Smooth muscle cell (in vitro differentiated cells): Measurements from ENCODE around the gene GCFC2. TPM values are rescaled to one million over a fixed set of nuclear protein-coding genes. Genes with fewer than 3 reads are reported as not detected.
"Not testable (repeated sequence)": the region's sequence is repeated elsewhere in the genome, so short reads cannot be mapped to it uniquely, and the experiment has no call there.

Experiments used
- DNase-seq: peaks from one replicate; lab custom pipeline; 2025; ENCODE audit not compliant: unreplicated experiment; lab: John Stamatoyannopoulos, UW
- H2AFZ ChIP-seq: fragments of 200-600 bp; sonication (generic); 2 replicates; pipeline ENCODE4 v1.6.0; 2016; ENCODE audit warnings: antibody characterized with exemption, low read depth, mild to moderate bottlenecking
- H3F3A ChIP-seq: fragments of 200-600 bp; sonication (generic); 2 replicates; pipeline ENCODE4 v1.6.0; 2017; ENCODE audit warnings: antibody characterized with exemption, low read depth
- H3K27ac ChIP-seq: fragments of 200-600 bp; sonication (generic); 2 replicates; pipeline ENCODE4 v1.5.1; 2016; ENCODE audit warnings: low read depth, mild to moderate bottlenecking
- H3K27me3 ChIP-seq: fragments of 200-600 bp; sonication (generic); 2 replicates; pipeline ENCODE4 v1.6.1; 2016; ENCODE audit warnings: low read depth, mild to moderate bottlenecking
- H3K36me3 ChIP-seq: fragments of 200-600 bp; sonication (generic); 2 replicates; pipeline ENCODE4 v1.5.1; 2016; ENCODE audit warnings: low read depth
- H3K4me1 ChIP-seq: fragments of 200-600 bp; sonication (generic); 2 replicates; pipeline ENCODE4 v1.5.1; 2016; ENCODE audit warnings: low read depth
- H3K4me2 ChIP-seq: fragments of 200-600 bp; sonication (generic); 2 replicates; pipeline ENCODE4 v1.6.0; 2016; ENCODE audit warnings: mild to moderate bottlenecking
- H3K4me3 ChIP-seq: fragments of 200-600 bp; sonication (generic); 2 replicates; pipeline ENCODE4 v1.5.1; 2016; ENCODE audit warnings: mild to moderate bottlenecking
- H3K79me2 ChIP-seq: fragments of 200-600 bp; sonication (generic); 2 replicates; pipeline ENCODE4 v1.6.0; 2016; ENCODE audit warnings: low read depth, mild to moderate bottlenecking
- H3K9ac ChIP-seq: fragments of 200-600 bp; sonication (generic); 2 replicates; pipeline ENCODE4 v1.6.0; 2016; ENCODE audit warnings: low read depth
- H3K9me3 ChIP-seq: fragments of 200-600 bp; sonication (generic); replicated peaks from 2 replicates; pipeline ENCODE4 v1.5.1; 2016; ENCODE audit warnings: low read depth
- H4K20me1 ChIP-seq: fragments of 200-600 bp; sonication (generic); 2 replicates; pipeline ENCODE4 v1.6.0; 2016; ENCODE audit warnings: low read depth
- WGBS: methylation state at CpG from one replicate; pipeline ENCODE4 v1.1.7; 2016; ENCODE audit warnings: low lambda C conversion rate; 5-methylcytosine and 5-hydroxymethylcytosine counted together
- polyA plus RNA-seq: library from polyadenylated mRNA; unstranded; fragments of >200 nt; fragmentation: Nextera tagmentation; extraction: Ambion mirVana; gene quantifications from 2 replicates; pipeline ENCODE4 v1.2.1, GENCODE V29; 2016
- total RNA-seq: library from RNA; depleted of rRNA; stranded (reverse); fragments of >200 nt; gene quantifications from 2 replicates; pipeline ENCODE4 v1.2.3, GENCODE V29; 2014
- TF ChIP-seq, protein P1 (sequence below): fragments of 200-600 bp; sonication (generic); IDR thresholded peaks from 2 replicates; pipeline ENCODE4 v1.5.1; 2017; ENCODE audit warnings: borderline replicate concordance, mild to moderate bottlenecking, antibody characterized with exemption; ENCODE audit not compliant: insufficient read depth, poor library complexity, severe bottlenecking

The GCFC2 gene
- total and polyA plus RNA-seq, 2 experiments from 2014 or later: 5.7 to 11.5 TPM

DNA sequence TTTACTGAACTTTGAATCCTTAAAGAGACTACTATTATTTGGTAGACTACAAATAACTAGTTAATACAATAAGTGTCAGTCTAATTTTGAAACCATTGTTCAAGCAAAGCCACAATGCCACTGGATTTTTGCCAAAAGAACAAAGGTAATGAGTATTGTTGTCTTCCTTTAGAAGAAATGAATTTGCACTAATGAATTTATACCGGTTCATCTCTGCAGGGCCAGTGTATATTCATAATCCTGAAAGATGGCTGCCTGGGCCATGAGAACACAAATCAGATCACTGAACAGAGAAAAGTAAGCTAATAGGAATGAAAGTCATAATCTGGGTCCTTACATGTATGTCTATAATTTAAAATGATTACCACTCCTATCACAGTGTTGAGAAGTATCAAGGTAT lies 31.2 kb downstream of the GCFC2 start:
- H4K20me1 ChIP-seq: no peaks in the 10 kb centered on the region
- no peaks in the 10 kb centered on the region for H3K9me3 ChIP-seq
- no peaks in the 10 kb centered on the region for H3K4me1 ChIP-seq
- H3K36me3 ChIP-seq: no peaks in the 10 kb centered on the region
- H3F3A ChIP-seq: no peaks in the 10 kb centered on the region
- no peak overlapping the region for H3K9ac ChIP-seq
- H2AFZ ChIP-seq: no peak overlapping the region
- H3K4me2 ChIP-seq: no peak overlapping the region
- H3K27me3 ChIP-seq: no peaks in the 10 kb centered on the region
- 100% methylated on average over 1 of the region's 1 CpG for WGBS
- TF ChIP-seq, protein P1, sequence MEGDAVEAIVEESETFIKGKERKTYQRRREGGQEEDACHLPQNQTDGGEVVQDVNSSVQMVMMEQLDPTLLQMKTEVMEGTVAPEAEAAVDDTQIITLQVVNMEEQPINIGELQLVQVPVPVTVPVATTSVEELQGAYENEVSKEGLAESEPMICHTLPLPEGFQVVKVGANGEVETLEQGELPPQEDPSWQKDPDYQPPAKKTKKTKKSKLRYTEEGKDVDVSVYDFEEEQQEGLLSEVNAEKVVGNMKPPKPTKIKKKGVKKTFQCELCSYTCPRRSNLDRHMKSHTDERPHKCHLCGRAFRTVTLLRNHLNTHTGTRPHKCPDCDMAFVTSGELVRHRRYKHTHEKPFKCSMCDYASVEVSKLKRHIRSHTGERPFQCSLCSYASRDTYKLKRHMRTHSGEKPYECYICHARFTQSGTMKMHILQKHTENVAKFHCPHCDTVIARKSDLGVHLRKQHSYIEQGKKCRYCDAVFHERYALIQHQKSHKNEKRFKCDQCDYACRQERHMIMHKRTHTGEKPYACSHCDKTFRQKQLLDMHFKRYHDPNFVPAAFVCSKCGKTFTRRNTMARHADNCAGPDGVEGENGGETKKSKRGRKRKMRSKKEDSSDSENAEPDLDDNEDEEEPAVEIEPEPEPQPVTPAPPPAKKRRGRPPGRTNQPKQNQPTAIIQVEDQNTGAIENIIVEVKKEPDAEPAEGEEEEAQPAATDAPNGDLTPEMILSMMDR: no peak
- DNase-seq: no peak
- H3K79me2 ChIP-seq: no peaks in the 10 kb centered on the region
- no peak overlapping the region for H3K4me3 ChIP-seq
- H3K27ac ChIP-seq: no peak overlapping the region

DNA sequence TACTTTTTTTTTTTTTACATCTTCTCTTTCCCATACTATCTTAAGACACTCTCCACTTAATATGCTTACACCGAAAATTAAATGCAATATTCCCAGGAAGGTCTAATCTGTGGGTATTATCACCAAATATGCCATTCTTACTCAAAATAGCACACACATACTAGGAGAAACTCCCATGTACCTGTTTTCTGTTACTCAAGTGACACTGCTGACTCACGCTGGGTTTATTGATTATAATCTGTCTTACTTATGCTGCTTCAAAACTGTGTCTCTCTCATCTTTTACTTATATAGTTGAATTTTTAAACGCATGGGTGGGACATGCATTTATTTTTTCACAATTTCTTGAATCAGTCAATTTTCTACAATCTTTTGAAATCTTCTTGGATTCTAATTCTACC lies 34.3 kb downstream of the GCFC2 start:
- DNase-seq: no peak
- no peaks in the 10 kb centered on the region for H3K27me3 ChIP-seq
- peaks cover 2% of the 10 kb centered on the region for H3K36me3 ChIP-seq
- no peak overlapping the region for H3K9ac ChIP-seq
- no peak overlapping the region for H2AFZ ChIP-seq
- TF ChIP-seq, protein P1: no peak
- no peaks in the 10 kb centered on the region for H4K20me1 ChIP-seq
- 83% methylated on average over 3 of the region's 3 CpGs for WGBS
- no peaks in the 10 kb centered on the region for H3K4me1 ChIP-seq
- no peak overlapping the region for H3K4me2 ChIP-seq
- no peaks in the 10 kb centered on the region for H3K79me2 ChIP-seq
- H3F3A ChIP-seq: no peaks in the 10 kb centered on the region
- no peak overlapping the region for H3K4me3 ChIP-seq
- H3K9me3 ChIP-seq: no peaks in the 10 kb centered on the region
- H3K27ac ChIP-seq: no peak overlapping the region

DNA sequence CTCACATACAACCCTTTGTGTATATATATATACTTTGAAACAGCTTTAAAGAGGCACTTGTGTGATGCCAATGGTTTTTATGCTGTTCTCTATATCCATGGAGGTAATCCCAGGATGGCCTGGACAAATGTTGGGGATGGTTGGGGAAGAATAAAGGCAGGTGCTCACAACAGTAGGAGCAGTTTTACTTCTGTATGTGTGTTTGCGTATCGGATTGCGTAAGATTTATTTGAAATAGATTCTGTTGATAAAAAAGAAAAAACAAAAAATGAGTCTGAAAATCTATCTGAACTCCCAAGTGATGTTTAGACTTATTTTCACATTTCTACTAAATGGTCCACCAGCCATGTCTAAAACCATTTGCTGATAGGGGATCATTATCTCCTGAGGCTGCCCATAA lies 34.8 kb downstream of the GCFC2 start:
- TF ChIP-seq, protein P1: no peak
- H3K9me3 ChIP-seq: no peaks in the 10 kb centered on the region
- H3K9ac ChIP-seq: no peak overlapping the region
- H3K4me1 ChIP-seq: no peaks in the 10 kb centered on the region
- no peak overlapping the region for H2AFZ ChIP-seq
- H3K36me3 ChIP-seq: peaks cover 2% of the 10 kb centered on the region
- H3K4me3 ChIP-seq: no peak overlapping the region
- no peaks in the 10 kb centered on the region for H3K79me2 ChIP-seq
- WGBS: 97% methylated on average over 3 of the region's 3 CpGs
- no peak overlapping the region for H3K27ac ChIP-seq
- no peak overlapping the region for H3K4me2 ChIP-seq
- DNase-seq: no peak
- no peaks in the 10 kb centered on the region for H3F3A ChIP-seq
- no peaks in the 10 kb centered on the region for H3K27me3 ChIP-seq
- no peaks in the 10 kb centered on the region for H4K20me1 ChIP-seq

DNA sequence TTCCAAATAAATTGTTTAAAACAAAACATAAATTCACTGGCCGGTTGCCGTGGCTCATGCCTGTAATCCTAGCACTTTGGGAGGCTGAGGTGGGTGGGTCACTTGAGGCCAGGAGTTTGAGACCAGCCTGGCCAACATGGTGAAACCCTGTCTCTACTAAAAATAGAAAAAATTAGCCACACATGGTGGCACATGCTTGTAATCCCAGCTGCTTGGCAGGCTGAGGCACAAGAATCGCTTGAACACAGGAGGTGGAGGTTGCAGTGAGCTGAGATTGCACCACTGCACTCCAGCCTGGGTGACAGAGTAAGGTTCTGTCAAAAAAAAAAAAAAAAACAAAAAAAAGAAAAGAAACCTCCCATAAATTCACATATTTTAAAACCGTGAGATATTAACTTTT lies 35.3 kb downstream of the GCFC2 start:
- H3K27me3 ChIP-seq, H3K4me3 ChIP-seq, H3K36me3 ChIP-seq, H3K9me3 ChIP-seq, H2AFZ ChIP-seq, H3K27ac ChIP-seq, H3K4me2 ChIP-seq, H3K4me1 ChIP-seq, H3K9ac ChIP-seq, H3F3A ChIP-seq, DNase-seq, H4K20me1 ChIP-seq, H3K79me2 ChIP-seq: not testable (repeated sequence)
- WGBS: 90% methylated on average over 4 of the region's 4 CpGs
